ENCODE results near the gene TBC1D10A.
A peak's percentile ranks its signal among the peaks of the same experiment; 100 is the strongest.

The TBC1D10A gene

GRCh38 chr22:30262917-30263741 is 63.6 kb downstream of the TBC1D10A start:
- peak; percentile 81 for DNase-seq

- DNase-seq = no peak
Measured at GRCh38 chr22:30262112-30262511, 64.6 kb downstream of the TBC1D10A start.

- no peak for DNase-seq
Measured at GRCh38 chr22:30261134-30261533, 65.6 kb downstream of the TBC1D10A start.

- DNase-seq = no peak
Measured at GRCh38 chr22:30260682-30261081, 66.1 kb downstream of the TBC1D10A start.

- DNase-seq = no peak
Measured at GRCh38 chr22:30260276-30260675, 66.5 kb downstream of the TBC1D10A start.

GRCh38 chr22:30254314-30254713 is 72.4 kb downstream of the TBC1D10A start:
- DNase-seq = no peak

GRCh38 chr22:30253205-30253852 is 73.4 kb downstream of the TBC1D10A start:
- DNase-seq = no peak

GRCh38 chr22:30252411-30253204 is 74.1 kb downstream of the TBC1D10A start:
- no peak for DNase-seq

- no peak for DNase-seq
Measured at GRCh38 chr22:30251711-30252110, 75.0 kb downstream of the TBC1D10A start.

GRCh38 chr22:30250661-30251267 is 76.0 kb downstream of the TBC1D10A start:
- peak; percentile 32 for DNase-seq

GRCh38 chr22:30250039-30250565 is 76.6 kb downstream of the TBC1D10A start:
- DNase-seq = no peak

- no peak for DNase-seq
Measured at GRCh38 chr22:30249049-30250038, 77.4 kb downstream of the TBC1D10A start.

- no peak for DNase-seq
Measured at GRCh38 chr22:30248484-30248883, 78.3 kb downstream of the TBC1D10A start.

GRCh38 chr22:30247974-30248373 is 78.8 kb downstream of the TBC1D10A start:
- DNase-seq = no peak

- DNase-seq = no peak
Measured at GRCh38 chr22:30247561-30247960, 79.2 kb downstream of the TBC1D10A start.

GRCh38 chr22:30246814-30247376 is 79.8 kb downstream of the TBC1D10A start:
- no peak for DNase-seq

- peak; percentile 75 for DNase-seq
Measured at GRCh38 chr22:30245985-30246813, 80.5 kb downstream of the TBC1D10A start, which contains the start of gene LIF. TSS of gene LIF (minus strand) at chr22:30246759. CDS start at chr22:30246695, 64 bp downstream.

- DNase-seq = no peak
Measured at GRCh38 chr22:30245181-30245984, 81.4 kb downstream of the TBC1D10A start.

- DNase-seq = no peak
Measured at GRCh38 chr22:30244641-30245040, 82.1 kb downstream of the TBC1D10A start.

Data from activated naive CD4-positive, alpha-beta T cell treated with anti-CD3 and anti-CD28 coated beads, Interleukin-2, amount 50 U/mL, for 16 hours (primary cell).